ENCODE data around the gene PHF5A.

PHF5A gene

GRCh38 chr22:41487037-41487935, 18.8 kb upstream of the PHF5A start:
- no peak for TF ChIP-seq SIN3A (IDR thresholded peaks at IDR 0.05; ENCODE audit: borderline replicate concordance, insufficient read depth, low read length)
- TF ChIP-seq TAF1 (IDR thresholded peaks at IDR 0.05; ENCODE audit: borderline replicate concordance, insufficient read depth, low read length): no peak
- TF ChIP-seq FOXP2 (optimal IDR thresholded peaks at IDR 0.05; ENCODE audit: borderline replicate concordance, extremely low read depth, extremely low read length, insufficient read depth): no peak
- no peak for TF ChIP-seq REST (IDR thresholded peaks at IDR 0.05; ENCODE audit: insufficient read depth in 1 of 2, low read depth in 2 of 2, low read length in 2 of 2)
- TF ChIP-seq POLR2AphosphoS5 (IDR thresholded peaks at IDR 0.05; ENCODE audit: low read depth, low read length): no peak

GRCh38 chr22:41485033-41485432, 16.5 kb upstream of the PHF5A start:
- TF ChIP-seq FOXP2 (optimal IDR thresholded peaks at IDR 0.05; ENCODE audit: borderline replicate concordance, extremely low read depth, extremely low read length, insufficient read depth) (no peak), POLR2AphosphoS5 (IDR thresholded peaks at IDR 0.05; ENCODE audit: low read depth, low read length) (no peak), SIN3A (IDR thresholded peaks at IDR 0.05; ENCODE audit: borderline replicate concordance, insufficient read depth, low read length) (no peak), TAF1 (IDR thresholded peaks at IDR 0.05; ENCODE audit: borderline replicate concordance, insufficient read depth, low read length) (no peak), REST (IDR thresholded peaks at IDR 0.05; ENCODE audit: insufficient read depth in 1 of 2, low read depth in 2 of 2, low read length in 2 of 2) (no peak)

GRCh38 chr22:41482319-41482935, 13.9 kb upstream of the PHF5A start:
- no peak for TF ChIP-seq REST (IDR thresholded peaks at IDR 0.05; ENCODE audit: insufficient read depth in 1 of 2, low read depth in 2 of 2, low read length in 2 of 2)
- no peak for TF ChIP-seq TAF1 (IDR thresholded peaks at IDR 0.05; ENCODE audit: borderline replicate concordance, insufficient read depth, low read length)
- no peak for TF ChIP-seq SIN3A (IDR thresholded peaks at IDR 0.05; ENCODE audit: borderline replicate concordance, insufficient read depth, low read length)
- no peak for TF ChIP-seq POLR2AphosphoS5 (IDR thresholded peaks at IDR 0.05; ENCODE audit: low read depth, low read length)
- no peak for TF ChIP-seq FOXP2 (optimal IDR thresholded peaks at IDR 0.05; ENCODE audit: borderline replicate concordance, extremely low read depth, extremely low read length, insufficient read depth)

GRCh38 chr22:41481925-41482318, 13.4 kb upstream of the PHF5A start:
- TF ChIP-seq SIN3A (IDR thresholded peaks at IDR 0.05; ENCODE audit: borderline replicate concordance, insufficient read depth, low read length) (no peak), POLR2AphosphoS5 (IDR thresholded peaks at IDR 0.05; ENCODE audit: low read depth, low read length) (no peak), FOXP2 (optimal IDR thresholded peaks at IDR 0.05; ENCODE audit: borderline replicate concordance, extremely low read depth, extremely low read length, insufficient read depth) (no peak), REST (IDR thresholded peaks at IDR 0.05; ENCODE audit: insufficient read depth in 1 of 2, low read depth in 2 of 2, low read length in 2 of 2) (no peak), TAF1 (IDR thresholded peaks at IDR 0.05; ENCODE audit: borderline replicate concordance, insufficient read depth, low read length) (no peak)
